CD1c-positive myeloid dendritic cell (primary cell): Measurements from ENCODE around the gene PARD3B.

Experiments used
- DNase-seq: peaks from one replicate; pipeline ENCODE4 v3.0.0-alpha.2; 2016; ENCODE audit errors: extremely low spot score

PARD3B gene

GRCh38 chr2:205650450-205650849 is 1105.2 kb downstream of the PARD3B start:
- no peak for DNase-seq

- DNase-seq = no peak
Measured at GRCh38 chr2:205650931-205651330, 1105.7 kb downstream of the PARD3B start.

- no peak for DNase-seq
Measured at GRCh38 chr2:205651719-205652118, 1106.4 kb downstream of the PARD3B start.

DNA sequence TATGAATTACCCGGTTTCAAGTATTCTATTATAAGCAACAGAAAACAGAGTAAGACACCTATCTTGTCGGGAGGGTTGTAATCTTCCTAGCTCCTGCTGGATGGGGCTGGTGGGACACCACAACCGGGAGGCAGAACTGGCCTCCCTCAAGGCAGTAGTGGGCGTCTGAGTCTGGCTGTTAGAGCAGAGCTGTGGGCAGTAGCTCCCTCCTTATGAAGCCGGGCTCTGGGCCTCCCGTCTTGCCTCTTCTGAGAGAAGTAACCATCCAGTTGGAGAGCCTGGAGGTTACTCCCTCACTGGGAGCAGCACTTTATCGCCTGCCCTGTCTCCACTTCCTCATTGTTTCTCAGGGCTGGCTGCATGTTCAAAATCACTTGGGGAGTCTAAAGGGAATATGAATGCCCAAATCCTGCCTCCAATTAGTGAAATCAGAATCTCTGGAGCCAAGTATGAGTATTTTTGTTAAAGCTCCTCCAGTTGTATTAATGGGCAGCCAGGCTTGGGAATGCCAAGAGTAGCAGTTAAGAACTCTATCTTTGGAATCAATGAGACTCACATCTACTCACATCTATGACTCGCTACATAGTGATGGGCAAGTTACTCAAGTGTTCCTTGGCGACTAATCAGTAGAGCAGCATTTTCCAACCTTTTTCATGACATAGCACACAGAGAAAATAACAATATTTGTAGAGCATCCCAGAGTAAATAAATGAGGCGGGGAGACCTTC is 1109.8 kb downstream of the PARD3B start:
- no peak for DNase-seq

- DNase-seq = no peak
Measured at GRCh38 chr2:205655779-205656456, 1110.6 kb downstream of the PARD3B start.

DNA sequence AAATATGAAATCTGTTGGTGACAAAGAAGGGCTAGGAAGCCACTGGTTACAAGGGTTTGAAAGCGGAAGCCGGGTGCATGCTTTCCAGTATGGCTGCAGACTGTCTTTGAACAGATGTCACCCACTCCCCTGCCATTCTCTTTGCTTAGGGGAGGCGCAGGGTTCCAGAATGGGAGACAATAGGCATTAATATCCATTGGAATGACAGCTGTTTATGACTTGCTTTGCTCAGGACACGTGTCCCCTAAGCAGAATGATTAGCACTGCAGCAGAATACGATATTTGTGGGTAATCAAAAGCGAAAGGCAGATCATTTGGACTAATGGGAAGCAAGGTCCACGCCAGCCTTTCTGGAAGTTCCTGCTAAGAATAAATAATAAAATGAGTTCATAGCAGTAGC is 1111.2 kb downstream of the PARD3B start:
- no peak for DNase-seq

DNA sequence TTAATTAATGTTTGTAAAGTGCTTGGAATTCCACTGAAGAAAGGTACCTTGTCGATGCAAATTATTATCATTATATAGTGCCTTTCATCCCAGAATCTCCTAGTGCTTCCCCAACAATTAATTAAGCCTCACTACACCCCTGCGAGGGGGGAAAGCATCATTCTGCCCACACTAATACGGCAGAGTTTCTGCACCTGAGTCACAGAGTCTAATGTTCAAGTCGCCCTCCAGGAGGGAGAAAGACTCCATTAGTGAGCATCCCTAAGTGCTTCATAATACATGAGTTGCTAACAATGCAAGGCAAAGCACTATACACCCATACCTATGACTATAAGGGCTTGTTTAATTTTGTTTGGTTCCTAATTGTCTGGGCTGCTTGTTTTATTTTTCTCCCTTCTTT is 1111.7 kb downstream of the PARD3B start:
- DNase-seq = no peak

- DNase-seq = no peak
Measured at GRCh38 chr2:205657579-205657978, 1112.3 kb downstream of the PARD3B start.

- no peak for DNase-seq
Measured at GRCh38 chr2:205658068-205658467, 1112.8 kb downstream of the PARD3B start.

DNA sequence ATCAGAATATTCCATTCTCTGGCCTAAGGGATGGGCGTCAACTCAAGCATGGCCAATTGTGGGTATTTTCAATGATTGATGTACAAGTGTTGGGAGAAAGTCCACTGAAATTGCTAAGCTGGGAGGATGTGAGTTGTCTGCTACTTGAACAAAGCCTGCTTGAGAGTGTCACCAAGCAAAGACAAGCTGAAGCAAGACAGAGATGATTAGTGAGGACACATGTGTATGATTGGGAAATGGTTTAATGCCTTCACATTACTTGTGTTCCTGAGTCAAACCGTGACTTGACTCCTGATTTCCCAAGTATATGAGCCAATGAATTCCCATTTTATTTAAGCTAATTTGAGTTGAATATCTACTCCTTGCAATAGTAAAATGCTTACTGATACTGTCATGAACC is 1113.3 kb downstream of the PARD3B start:
- DNase-seq = no peak

- no peak for DNase-seq
Measured at GRCh38 chr2:205659922-205660321, 1114.6 kb downstream of the PARD3B start.

- DNase-seq = no peak
Measured at GRCh38 chr2:205660521-205661124, 1115.3 kb downstream of the PARD3B start.

DNA sequence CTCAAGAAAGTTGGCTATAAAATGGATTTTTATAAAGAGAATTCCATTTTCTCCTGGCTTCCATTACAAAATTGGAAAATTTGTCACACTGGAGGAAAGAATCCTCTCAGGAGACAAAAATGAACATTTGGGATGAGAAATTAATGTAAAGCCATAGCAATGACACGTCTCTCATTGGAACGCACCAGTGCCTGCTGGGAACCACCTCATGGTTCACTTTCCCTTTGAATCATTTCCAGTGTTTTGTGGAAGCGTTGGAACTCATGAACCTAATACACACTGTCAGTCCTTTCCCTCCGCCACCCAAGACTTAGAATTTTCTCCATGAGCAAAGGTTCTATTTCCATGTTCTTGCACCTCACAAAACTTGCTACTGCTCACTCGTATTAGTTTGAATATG is 1116.0 kb downstream of the PARD3B start:
- DNase-seq = no peak

DNA sequence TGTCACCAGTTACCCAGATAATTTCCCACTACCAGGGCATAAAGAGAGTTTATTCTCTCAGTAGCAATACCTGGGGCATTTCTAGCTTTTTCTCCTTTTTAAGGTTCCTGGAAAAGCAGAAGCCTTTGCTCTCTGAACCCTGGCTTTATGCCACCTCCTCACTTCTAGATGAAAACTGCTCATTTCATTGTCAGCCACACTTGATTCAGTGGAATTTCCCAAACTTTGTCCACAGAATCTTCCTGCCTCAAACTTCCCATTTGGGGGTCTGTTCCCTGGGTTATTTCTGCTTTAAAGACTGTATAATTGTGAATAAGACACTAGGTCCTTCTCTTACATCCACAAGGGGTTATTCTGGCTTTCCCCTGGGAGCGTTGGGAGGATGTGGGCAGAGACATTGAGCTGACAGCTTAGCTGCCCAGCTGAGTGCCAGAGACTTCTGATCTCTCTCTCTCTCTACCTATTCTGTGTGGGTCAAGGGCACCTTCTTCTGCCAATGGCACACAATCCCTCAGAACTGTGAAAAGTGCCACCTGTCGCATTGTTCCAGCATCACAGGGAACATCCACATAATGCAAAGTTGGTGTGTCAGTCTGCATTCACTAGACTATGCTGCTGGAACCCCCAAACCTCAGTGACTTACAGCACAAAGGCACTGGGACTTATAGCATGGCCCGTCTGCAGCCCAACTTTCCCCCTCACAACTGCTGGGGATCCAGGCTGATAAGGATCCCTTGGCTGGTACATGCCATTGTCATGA is 1117.1 kb downstream of the PARD3B start:
- no peak for DNase-seq

- no peak for DNase-seq
Measured at GRCh38 chr2:205665791-205666190, 1120.5 kb downstream of the PARD3B start.
